Left ventricle myocardium inferior (tissue), 1 donor: ENCODE results near the gene NACA. TPM values are rescaled to one million over a fixed set of nuclear protein-coding genes. Genes with fewer than 3 reads are reported as not detected.
"Not testable (repeated sequence)": the region's sequence is repeated elsewhere in the genome, so short reads cannot be mapped to it uniquely, and the experiment has no call there.

Experiments
- DNase-seq: peaks from one replicate; pipeline ENCODE4 v3.0.0-alpha.2; 2020
- H3K27ac ChIP-seq: fragments of 200-600 bp; replicated peaks from 2 replicates; pipeline ENCODE4 v1.8.0; 2021
- H3K27me3 ChIP-seq: fragments of 200-600 bp; 2 replicates; pipeline ENCODE4 v1.8.0; 2021; ENCODE audit warnings: low read depth
- H3K36me3 ChIP-seq: fragments of 200-600 bp; 2 replicates; pipeline ENCODE4 v1.8.0; 2021
- H3K4me1 ChIP-seq: fragments of 200-600 bp; 2 replicates; pipeline ENCODE4 v1.8.0; 2021
- H3K4me3 ChIP-seq: fragments of 200-600 bp; 2 replicates; pipeline ENCODE4 v1.8.0; 2021; ENCODE audit warnings: mild to moderate bottlenecking, moderate library complexity
- H3K9me3 ChIP-seq: fragments of 200-600 bp; replicated peaks from 2 replicates; pipeline ENCODE4 v1.8.0; 2021
- CTCF ChIP-seq: fragments of 200-600 bp; IDR thresholded peaks from 2 replicates; pipeline ENCODE4 v1.8.0; 2021; ENCODE audit warnings: antibody characterized with exemption, mild to moderate bottlenecking, borderline replicate concordance
- intact Hi-C: fragments of 100-400 bp; cut with micrococcal nuclease; formaldehyde crosslinking; loops from one replicate; pipeline ENCODE4 v1.11.0; 2022
- total RNA-seq: library from RNA; stranded (reverse); fragmentation: NEBNext Ultra II Directional; extraction: Animal tissue kit (Norgen Biotek cat#: 25700); gene quantifications from one replicate; pipeline ENCODE4 v1.2.1, GENCODE V29; 2021
- donor health status: DM: no; HTN: yes; CAD: no; lungs with severe emphysema.

The NACA gene
- total RNA-seq, 1 donor from 2014 or later = 477 TPM

GRCh38 chr12:56749359-56749758 is 24.3 kb upstream of the NACA start:
- Histone ChIP-seq H3K27me3 (no peaks in the 10 kb centered on the region), H3K36me3 (peaks cover 23% of the 10 kb centered on the region), H3K27ac (no peak overlapping the region), H3K9me3 (no peaks in the 10 kb centered on the region), H3K4me1 (peaks cover 21% of the 10 kb centered on the region), H3K4me3 (no peak overlapping the region)
- intact Hi-C loops = no loop called here
- no peak for DNase-seq
- TF ChIP-seq CTCF = no peak

GRCh38 chr12:56728139-56728861 is 3.2 kb upstream of the NACA start:
- no peak for TF ChIP-seq CTCF

GRCh38 chr12:56726196-56726675 is 1.1 kb upstream of the NACA start:
- not testable (repeated sequence) for H3K27me3 ChIP-seq, DNase-seq, H3K9me3 ChIP-seq
- Histone ChIP-seq H3K27ac (peak overlapping the region; percentile 95), H3K4me1 (peaks cover 38% of the 10 kb centered on the region), H3K4me3 (peak overlapping the region; percentile 82), H3K36me3 (peaks cover 26% of the 10 kb centered on the region)
- intact Hi-C loops = loop anchor here (10.0 kb wide), 1 partner anchor 81 kb away; the partner anchor contains the start of gene ATP5F1B

More at GRCh38 chr12:56728139-56728861, 3.2 kb upstream of the NACA start:
- no peak for DNase-seq
- H3K36me3 ChIP-seq = peaks cover 21% of the 10 kb centered on the region
- no peaks in the 10 kb centered on the region for H3K9me3 ChIP-seq
- peaks cover 17% of the 10 kb centered on the region for H3K4me1 ChIP-seq
- no peak overlapping the region for H3K4me3 ChIP-seq
- H3K27me3 ChIP-seq = no peaks in the 10 kb centered on the region
- intact Hi-C loops = loop anchor here (10.0 kb wide), 1 partner anchor 83 kb away; the partner anchor contains the start of gene ATP5F1B
- no peak overlapping the region for H3K27ac ChIP-seq

DNA sequence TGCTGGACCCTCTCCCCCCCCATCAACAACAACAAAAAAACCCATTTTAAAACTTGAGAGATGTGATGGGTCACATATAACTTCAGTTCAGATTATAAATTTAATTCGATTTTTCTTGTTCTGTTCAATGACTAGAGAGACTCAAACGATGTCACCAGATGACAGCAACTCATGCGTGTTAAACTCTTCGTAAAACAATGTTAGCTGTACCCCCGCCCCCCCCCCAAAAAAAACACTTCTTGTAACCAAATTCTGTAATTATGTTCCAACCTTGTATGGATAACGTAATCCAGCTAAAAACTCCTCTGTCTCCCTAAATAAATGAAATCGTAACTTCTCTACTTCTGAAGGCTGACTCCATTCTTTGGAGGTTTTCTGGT is 614 bp upstream of the NACA start:
- intact Hi-C loops = loop anchor here (10.0 kb wide), 1 partner anchor 81 kb away; the partner anchor contains the start of gene ATP5F1B
- peak overlapping the region; percentile 82 for H3K4me3 ChIP-seq
- no peak for TF ChIP-seq CTCF

GRCh38 chr12:56724701-56724971 is 463 bp downstream of the NACA start:
- Histone ChIP-seq H3K36me3 (peaks cover 24% of the 10 kb centered on the region), H3K4me3 (peak overlapping the region; percentile 82), H3K9me3 (no peaks in the 10 kb centered on the region), H3K27ac (peak overlapping the region; percentile 95), H3K4me1 (peaks cover 54% of the 10 kb centered on the region), H3K27me3 (no peaks in the 10 kb centered on the region)
- intact Hi-C loops = loop anchor here (10.0 kb wide), 1 partner anchor 80 kb away; the partner anchor contains the start of gene ATP5F1B
- no peak for DNase-seq
- TF ChIP-seq CTCF = no peak

More for the DNA sequence above, 614 bp upstream of the NACA start:
- Histone ChIP-seq H3K27ac (peak overlapping the region; percentile 95), H3K9me3 (no peaks in the 10 kb centered on the region), H3K4me1 (peaks cover 43% of the 10 kb centered on the region), H3K36me3 (peaks cover 21% of the 10 kb centered on the region), H3K27me3 (no peaks in the 10 kb centered on the region)
- DNase-seq = no peak
